Stimulated activated memory B cell treated with anti-CD40 and anti-IgM and Interleukin-4, amounts not matched to agents 10 μg/mL and 1 μg/mL and 100 μg/mL, for 72 hours (primary cell): Measurements from ENCODE around the gene SETD7.

ENCODE experiments used
- ATAC-seq: fragments of 150-1000 bp; cut with Tn5 transposase; 2 replicates; pipeline ENCODE4 v1.10.0; 2021
- H3K27ac Mint-ChIP-seq: one replicate; pipeline ENCODE4 v1.8.0; 2022; ENCODE audit warnings: mild to moderate bottlenecking, mixed read lengths
- H3K27me3 Mint-ChIP-seq: one replicate; pipeline ENCODE4 v1.8.0; 2022; ENCODE audit warnings: mixed read lengths
- H3K36me3 Mint-ChIP-seq: one replicate; pipeline ENCODE4 v1.8.0; 2022; ENCODE audit warnings: mixed read lengths
- H3K4me1 Mint-ChIP-seq: one replicate; pipeline ENCODE4 v1.8.0; 2022; ENCODE audit warnings: mixed read lengths
- H3K4me3 Mint-ChIP-seq: one replicate; pipeline ENCODE4 v1.8.0; 2022; ENCODE audit warnings: mild to moderate bottlenecking, moderate library complexity, mixed read lengths
- H3K9me3 Mint-ChIP-seq: one replicate; pipeline ENCODE4 v1.8.0; 2022; ENCODE audit warnings: mixed read lengths

SETD7 gene

DNA sequence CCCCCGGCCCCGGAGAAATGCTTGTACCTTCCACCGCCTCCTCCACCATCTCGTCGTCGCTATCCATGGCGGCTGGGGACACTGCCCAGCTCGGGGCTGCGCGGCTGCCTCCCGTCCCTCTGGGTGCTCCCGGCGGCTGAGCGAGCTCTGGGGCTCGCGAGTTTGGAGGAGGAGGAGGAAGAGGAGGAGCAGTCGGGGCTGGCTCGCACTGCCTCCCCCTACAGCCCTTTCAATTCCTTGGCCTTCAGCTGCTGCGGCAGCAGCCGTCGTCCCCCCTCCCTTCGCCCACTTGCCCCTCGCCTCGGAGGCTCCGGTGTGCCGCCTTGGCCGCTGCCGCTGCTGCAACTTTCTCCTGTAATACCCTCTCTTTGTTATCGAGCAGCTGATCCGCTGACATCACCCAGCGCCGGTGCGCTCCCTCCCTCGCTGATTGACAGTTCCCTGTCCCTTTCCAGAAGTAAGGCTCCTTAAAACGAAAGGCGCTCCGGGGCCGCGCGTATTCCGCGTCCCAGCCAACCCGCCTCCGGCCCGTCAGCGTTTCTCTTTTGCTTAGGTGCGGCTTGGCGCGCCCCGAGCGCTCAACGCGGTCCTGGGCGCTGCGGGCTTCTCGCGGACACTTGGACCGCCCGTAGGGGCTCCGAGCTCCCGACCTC is at the start of gene SETD7:
SETD7 (minus strand) TSS at position 149 of the 653 bp plus-strand sequence; CDS start at position 67, 82 bp downstream.
- Mint-ChIP-seq H3K4me3 (peak within 1 kb of the TSS; percentile 97), H3K36me3 (no peaks in the 10 kb centered on the region), H3K4me1 (peaks cover 48% of the 10 kb centered on the region), H3K9me3 (no peaks in the 10 kb centered on the region), H3K27ac (peak within 1 kb of the TSS; percentile 89), H3K27me3 (no peaks in the 10 kb centered on the region)
- peak; percentile 65 for ATAC-seq

DNA sequence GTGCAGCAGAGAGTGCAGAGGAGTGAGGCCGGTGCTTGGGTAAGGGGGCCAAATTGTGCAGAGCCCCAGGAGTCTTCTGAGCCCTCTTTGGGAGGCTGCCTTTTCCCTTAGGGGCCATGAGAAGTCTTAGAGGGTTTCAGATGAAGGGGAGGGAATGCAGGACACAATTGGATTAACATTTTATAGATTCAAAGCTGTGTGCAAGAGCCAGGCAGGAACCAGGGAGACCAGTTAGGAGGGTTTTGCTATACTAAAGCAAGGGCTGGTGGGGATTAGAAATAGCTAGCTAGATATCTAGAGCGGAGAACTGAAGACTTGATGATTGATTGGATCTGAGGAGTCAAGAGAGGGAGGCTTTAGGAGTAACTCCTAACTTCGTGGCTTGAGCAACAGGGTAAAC is 49.5 kb upstream of the SETD7 start:
- H3K4me3 Mint-ChIP-seq = no peak overlapping the region
- peaks cover 15% of the 10 kb centered on the region for H3K4me1 Mint-ChIP-seq
- no peaks in the 10 kb centered on the region for H3K9me3 Mint-ChIP-seq
- H3K36me3 Mint-ChIP-seq = no peaks in the 10 kb centered on the region
- ATAC-seq = no peak
- peaks cover 43% of the 10 kb centered on the region for H3K27me3 Mint-ChIP-seq
- H3K27ac Mint-ChIP-seq = no peak overlapping the region

- Mint-ChIP-seq H3K4me3 (no peak overlapping the region), H3K9me3 (peaks cover 4% of the 10 kb centered on the region), H3K27ac (no peak overlapping the region), H3K4me1 (peaks cover 15% of the 10 kb centered on the region), H3K27me3 (peaks cover 41% of the 10 kb centered on the region), H3K36me3 (no peaks in the 10 kb centered on the region)
- no peak for ATAC-seq
Measured at GRCh38 chr4:139603576-139604410, 47.8 kb upstream of the SETD7 start.

GRCh38 chr4:139602776-139603360 is 46.8 kb upstream of the SETD7 start:
- Mint-ChIP-seq H3K4me1 (peaks cover 15% of the 10 kb centered on the region), H3K36me3 (no peaks in the 10 kb centered on the region), H3K9me3 (peaks cover 4% of the 10 kb centered on the region), H3K27ac (no peak overlapping the region), H3K27me3 (peaks cover 44% of the 10 kb centered on the region), H3K4me3 (no peak overlapping the region)
- no peak for ATAC-seq

DNA sequence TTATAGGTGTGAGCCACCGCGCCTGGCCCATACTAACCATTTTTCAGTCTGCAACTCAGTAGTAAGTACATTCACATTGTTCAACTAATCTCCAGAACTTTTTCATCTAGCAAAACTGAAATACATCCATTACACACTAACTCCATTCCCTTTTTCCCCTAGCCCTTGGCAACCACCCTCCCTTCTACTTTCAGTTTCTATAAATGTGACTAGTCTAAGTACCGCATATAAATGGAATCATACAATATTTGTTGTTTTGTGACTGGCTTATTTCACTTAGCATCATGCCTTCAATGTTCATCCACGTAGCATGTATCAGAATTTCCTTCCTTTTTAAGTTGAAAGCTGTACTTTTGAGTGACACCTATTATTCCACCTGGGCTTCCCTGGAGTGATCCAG is 44.6 kb upstream of the SETD7 start:
- no peaks in the 10 kb centered on the region for H3K36me3 Mint-ChIP-seq
- H3K27me3 Mint-ChIP-seq = peaks cover 38% of the 10 kb centered on the region
- H3K4me3 Mint-ChIP-seq = no peak overlapping the region
- peaks cover under 1% of the 10 kb centered on the region for H3K4me1 Mint-ChIP-seq
- H3K9me3 Mint-ChIP-seq = peaks cover 4% of the 10 kb centered on the region
- H3K27ac Mint-ChIP-seq = no peak overlapping the region
- ATAC-seq = no peak

- no peak overlapping the region for H3K27ac Mint-ChIP-seq
- ATAC-seq = no peak
- H3K36me3 Mint-ChIP-seq = no peaks in the 10 kb centered on the region
- H3K27me3 Mint-ChIP-seq = peaks cover 30% of the 10 kb centered on the region
- no peaks in the 10 kb centered on the region for H3K4me1 Mint-ChIP-seq
- H3K9me3 Mint-ChIP-seq = peaks cover 4% of the 10 kb centered on the region
- H3K4me3 Mint-ChIP-seq = no peak overlapping the region
Measured at GRCh38 chr4:139599594-139600374, 43.8 kb upstream of the SETD7 start.

GRCh38 chr4:139599076-139599475 is 43.1 kb upstream of the SETD7 start:
- H3K9me3 Mint-ChIP-seq = peaks cover 4% of the 10 kb centered on the region
- H3K27ac Mint-ChIP-seq = no peak overlapping the region
- H3K4me1 Mint-ChIP-seq = no peaks in the 10 kb centered on the region
- H3K4me3 Mint-ChIP-seq = no peak overlapping the region
- H3K36me3 Mint-ChIP-seq = no peaks in the 10 kb centered on the region
- ATAC-seq = peak; percentile 41
- H3K27me3 Mint-ChIP-seq = peaks cover 30% of the 10 kb centered on the region

DNA sequence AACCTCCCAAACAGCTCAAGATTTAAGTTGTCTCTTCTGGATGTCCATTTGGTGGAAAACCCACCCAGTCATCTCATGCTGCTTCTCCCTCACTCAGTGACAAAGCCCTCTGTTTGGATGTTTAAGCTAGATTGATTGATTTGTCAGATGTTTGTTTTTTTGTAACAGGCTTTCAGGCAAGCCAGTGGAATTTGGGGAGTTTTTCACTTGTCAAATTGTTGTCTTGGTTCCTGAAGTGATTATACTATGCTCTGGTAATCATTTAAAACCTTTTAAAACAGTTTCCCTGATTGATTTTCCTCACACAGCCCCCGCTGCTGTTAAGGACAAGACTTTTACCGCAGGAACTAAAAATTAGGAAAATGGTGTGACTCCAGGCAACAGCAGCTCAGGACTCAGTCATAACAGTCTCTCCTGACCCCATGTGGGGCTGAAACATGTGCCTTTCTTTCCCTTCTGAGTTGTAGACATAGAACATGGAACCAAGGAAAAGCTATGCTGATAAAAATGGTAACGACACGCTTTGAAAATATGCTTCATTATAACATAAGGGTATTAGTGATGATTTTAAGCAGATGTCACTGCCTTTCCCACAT is 40.8 kb upstream of the SETD7 start:
- Mint-ChIP-seq H3K9me3 (peaks cover 4% of the 10 kb centered on the region), H3K27me3 (peaks cover 30% of the 10 kb centered on the region), H3K36me3 (no peaks in the 10 kb centered on the region), H3K4me1 (no peaks in the 10 kb centered on the region), H3K27ac (no peak overlapping the region), H3K4me3 (no peak overlapping the region)
- ATAC-seq = no peak

GRCh38 chr4:139596034-139596683 is 40.1 kb upstream of the SETD7 start:
- Mint-ChIP-seq H3K36me3 (no peaks in the 10 kb centered on the region), H3K9me3 (peaks cover 4% of the 10 kb centered on the region), H3K27me3 (peaks cover 30% of the 10 kb centered on the region), H3K27ac (no peak overlapping the region), H3K4me3 (no peak overlapping the region), H3K4me1 (no peaks in the 10 kb centered on the region)
- no peak for ATAC-seq

GRCh38 chr4:139594591-139595185 is 38.7 kb upstream of the SETD7 start:
- Mint-ChIP-seq H3K4me1 (no peaks in the 10 kb centered on the region), H3K36me3 (no peaks in the 10 kb centered on the region), H3K27me3 (peaks cover 24% of the 10 kb centered on the region), H3K4me3 (no peak overlapping the region), H3K27ac (no peak overlapping the region), H3K9me3 (peaks cover 1% of the 10 kb centered on the region)
- ATAC-seq = no peak

GRCh38 chr4:139593091-139593564 is 37.1 kb upstream of the SETD7 start:
- H3K4me1 Mint-ChIP-seq = no peaks in the 10 kb centered on the region
- no peak overlapping the region for H3K27ac Mint-ChIP-seq
- peaks cover 11% of the 10 kb centered on the region for H3K27me3 Mint-ChIP-seq
- H3K9me3 Mint-ChIP-seq = no peaks in the 10 kb centered on the region
- H3K4me3 Mint-ChIP-seq = no peak overlapping the region
- ATAC-seq = no peak
- no peaks in the 10 kb centered on the region for H3K36me3 Mint-ChIP-seq

- peaks cover 2% of the 10 kb centered on the region for H3K27me3 Mint-ChIP-seq
- no peak overlapping the region for H3K27ac Mint-ChIP-seq
- H3K4me1 Mint-ChIP-seq = no peaks in the 10 kb centered on the region
Measured at GRCh38 chr4:139589336-139590018, 33.5 kb upstream of the SETD7 start.

GRCh38 chr4:139587446-139587845 is 31.4 kb upstream of the SETD7 start:
- Mint-ChIP-seq H3K27ac (no peak overlapping the region), H3K36me3 (no peaks in the 10 kb centered on the region), H3K9me3 (no peaks in the 10 kb centered on the region), H3K4me3 (no peak overlapping the region), H3K4me1 (no peaks in the 10 kb centered on the region), H3K27me3 (peaks cover 7% of the 10 kb centered on the region)
- ATAC-seq = no peak

More at GRCh38 chr4:139589336-139590018, 33.5 kb upstream of the SETD7 start:
- H3K36me3 Mint-ChIP-seq = no peaks in the 10 kb centered on the region
- ATAC-seq = no peak
- H3K9me3 Mint-ChIP-seq = no peaks in the 10 kb centered on the region
- no peak overlapping the region for H3K4me3 Mint-ChIP-seq
